Measurements from ENCODE around the gene MPP2. TPM values are rescaled to one million over a fixed set of nuclear protein-coding genes. Genes with fewer than 3 reads are reported as not detected.
A peak's percentile ranks its signal among the peaks of the same experiment; 100 is the strongest.
"Not testable (repeated sequence)": the region's sequence is repeated elsewhere in the genome, so short reads cannot be mapped to it uniquely, and the experiment has no call there.

MPP2 gene
- total RNA-seq, 1 donor from 2014 or later: 3.0 TPM

DNA sequence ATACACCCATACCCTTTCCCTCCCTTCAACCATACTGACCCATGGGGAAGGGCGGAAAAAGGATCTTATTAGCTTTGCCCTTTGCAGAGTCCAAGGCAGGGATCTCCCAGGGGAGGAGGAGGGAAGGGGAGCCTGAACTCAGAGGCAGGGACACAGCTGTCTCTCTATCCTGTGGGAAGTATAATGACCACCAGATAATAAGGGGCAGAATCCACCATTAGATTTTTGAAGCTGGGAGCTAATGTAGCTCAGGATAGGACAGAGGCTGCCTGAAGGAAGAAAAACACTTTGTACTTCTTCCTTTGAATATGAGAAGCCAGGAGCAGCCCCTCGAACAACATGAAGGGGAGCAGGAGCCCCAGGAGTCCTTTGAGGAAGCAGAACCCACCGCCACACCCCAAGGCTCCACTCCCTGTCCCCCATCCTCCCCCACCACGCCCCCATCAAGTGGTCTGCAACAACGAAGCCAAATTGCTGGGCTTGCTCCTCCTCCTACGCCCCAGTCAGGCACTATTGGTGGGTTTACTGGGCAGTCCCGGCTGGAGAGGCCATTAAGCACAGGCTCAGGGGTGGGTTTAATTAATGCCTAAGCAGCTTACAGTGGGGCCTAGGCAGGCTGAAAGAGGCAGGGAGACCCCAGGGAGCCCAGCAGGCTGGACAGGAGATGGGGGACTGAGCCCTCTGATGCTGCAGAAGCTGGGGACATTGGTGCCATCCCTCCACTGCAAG lies 5.3 kb downstream of the MPP2 start:
- DNase-seq: no peak

DNA sequence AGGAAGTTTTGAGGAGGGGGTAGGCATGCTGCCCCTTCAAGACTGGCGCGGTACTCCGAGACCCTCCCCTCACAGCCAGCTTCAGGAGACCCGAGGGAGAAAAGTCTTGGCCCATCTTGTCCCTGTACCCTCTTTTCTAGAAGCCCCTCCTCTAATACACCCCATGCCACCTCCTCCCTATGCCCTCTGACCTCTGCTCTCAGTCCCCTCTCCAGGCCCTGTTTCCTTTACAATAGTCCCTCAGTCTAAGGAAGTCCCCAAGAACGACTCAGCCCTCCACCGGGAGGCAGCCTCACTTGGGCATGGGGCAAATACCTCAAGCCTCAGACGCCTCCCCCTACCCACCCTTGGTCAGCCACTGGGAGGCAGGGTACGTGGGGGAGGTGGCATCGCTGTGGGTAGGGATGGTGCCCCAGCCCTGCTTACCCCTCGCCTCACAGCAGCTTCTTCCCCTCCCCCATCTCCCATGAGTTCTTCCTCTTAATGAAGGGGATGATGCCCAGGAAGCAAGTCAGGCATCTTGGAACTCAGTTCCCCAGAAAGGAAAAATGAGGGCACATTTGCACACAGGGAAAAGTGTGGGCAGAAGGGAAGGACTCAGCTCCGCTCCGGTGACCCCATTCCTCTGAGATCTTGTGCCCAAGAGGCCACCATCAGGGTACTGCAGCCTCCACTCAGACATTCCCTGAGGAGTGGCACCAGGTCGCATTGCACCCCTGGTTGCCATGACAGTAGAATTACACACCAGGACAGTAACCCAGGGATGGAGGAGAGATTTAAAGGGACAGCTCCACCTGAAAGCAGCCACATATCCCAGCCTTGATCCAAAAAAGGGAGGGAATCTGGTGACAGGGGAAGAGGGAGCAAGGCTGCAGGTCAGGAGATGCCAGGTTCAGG lies 6.2 kb downstream of the MPP2 start:
- no peak for DNase-seq

DNA sequence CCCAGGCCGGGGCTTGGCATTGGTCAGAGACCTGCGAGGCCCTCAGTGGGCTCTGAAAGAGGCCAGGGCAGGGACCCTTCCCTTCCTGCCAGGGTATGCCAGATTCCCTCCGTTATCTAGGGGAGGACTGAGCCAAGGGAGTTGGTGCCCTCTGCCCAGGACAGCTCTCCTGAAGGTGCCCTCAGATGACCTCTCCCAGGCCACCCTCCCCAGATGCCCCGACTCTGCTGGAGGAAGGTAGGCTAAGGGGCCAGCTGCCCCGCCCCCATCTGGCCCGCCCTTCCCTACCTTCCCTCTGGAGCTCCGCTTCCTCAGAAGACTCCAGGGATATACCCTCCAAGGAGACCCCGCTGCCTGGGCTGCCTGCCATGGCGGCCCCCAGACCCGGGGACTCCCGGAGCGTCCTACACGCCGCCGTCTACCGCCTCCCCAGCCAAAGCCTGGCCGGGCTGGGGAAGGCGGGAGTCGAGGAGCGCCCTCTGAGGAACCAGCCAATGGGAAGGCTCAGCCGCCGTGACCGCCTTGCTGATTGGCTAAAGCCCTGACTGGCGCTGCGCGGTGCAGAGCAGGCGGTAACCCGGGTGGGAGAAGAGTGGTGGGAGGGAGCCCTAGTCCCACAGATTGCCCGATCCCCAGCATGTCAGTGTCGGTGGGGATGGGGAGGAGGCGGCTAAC lies 7.0 kb downstream of the MPP2 start:
- peak; percentile 63 for DNase-seq

DNA sequence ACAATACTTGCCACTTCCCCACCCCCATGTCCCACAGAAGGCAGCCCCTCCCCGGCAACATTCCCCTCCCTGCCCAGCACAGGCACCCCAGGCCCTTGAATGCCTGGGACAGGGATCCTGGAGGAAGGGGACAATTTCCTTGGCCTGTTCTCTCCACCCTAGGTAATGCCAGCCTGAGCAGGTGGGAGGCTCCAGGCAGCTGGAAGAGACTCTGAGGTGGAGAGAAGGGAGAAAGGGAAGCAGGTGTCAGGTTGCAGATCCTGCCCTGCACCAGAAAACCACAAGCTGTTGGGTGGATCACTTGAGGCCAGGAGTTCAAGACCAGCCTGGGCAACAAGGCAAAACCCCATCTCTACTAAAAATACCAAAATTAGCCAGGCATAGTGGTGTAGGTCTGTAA lies 8.9 kb downstream of the MPP2 start:
- no peak for DNase-seq

DNA sequence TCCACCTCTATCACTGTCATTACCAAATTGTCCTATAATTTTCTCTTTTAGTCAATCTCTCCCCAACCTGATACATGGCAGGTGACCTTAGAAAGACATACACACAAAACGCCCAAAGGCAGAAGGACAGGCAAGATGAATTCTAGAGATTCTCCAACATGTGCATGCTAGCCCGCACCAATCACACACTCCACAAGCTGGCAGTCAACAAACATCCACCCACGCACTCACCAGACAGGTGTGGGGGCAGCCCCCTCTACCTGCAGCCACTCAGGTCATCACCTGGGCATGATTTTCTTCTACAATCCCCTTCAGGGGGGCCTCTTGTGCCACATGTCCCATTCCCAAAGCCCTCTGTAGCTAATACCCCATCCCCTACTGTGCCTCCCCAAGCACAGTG lies 9.5 kb downstream of the MPP2 start:
- no peak for DNase-seq

DNA sequence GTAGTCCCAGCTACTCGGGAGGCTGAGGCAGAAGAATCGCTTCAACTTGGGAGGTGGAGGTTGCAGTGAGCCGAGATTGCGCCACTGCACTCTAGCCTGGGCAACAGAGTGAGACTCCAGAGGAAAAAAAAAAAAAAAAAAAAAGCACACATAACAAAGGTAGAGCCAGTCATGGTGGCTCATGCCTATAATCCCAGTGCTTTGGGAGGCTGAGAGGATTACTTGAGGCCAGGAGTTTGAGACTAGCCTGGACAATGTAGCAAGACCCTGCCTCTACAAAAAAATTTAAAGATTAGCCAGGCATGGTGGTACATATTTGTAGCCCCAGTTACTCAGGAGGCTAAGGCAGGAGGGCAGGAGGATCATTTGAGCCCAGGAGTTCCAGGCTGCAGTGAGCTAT lies 12.8 kb downstream of the MPP2 start:
- not testable (repeated sequence) for DNase-seq

DNA sequence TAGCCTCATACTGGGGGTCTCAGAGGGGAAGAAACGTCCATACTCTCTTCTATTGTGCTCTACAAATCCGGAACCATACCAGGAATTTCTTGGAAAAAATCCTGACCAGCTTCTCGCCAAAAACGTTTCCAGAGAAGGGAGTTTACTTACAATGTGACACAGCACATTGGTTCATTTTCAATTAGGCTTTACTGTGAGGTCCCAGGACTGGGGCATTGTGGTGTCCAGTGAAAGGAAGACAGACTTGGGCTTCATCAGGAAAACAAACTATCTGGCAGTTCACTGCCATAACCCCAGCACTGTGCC lies 14.7 kb downstream of the MPP2 start:
- peak; percentile 15 for DNase-seq

DNA sequence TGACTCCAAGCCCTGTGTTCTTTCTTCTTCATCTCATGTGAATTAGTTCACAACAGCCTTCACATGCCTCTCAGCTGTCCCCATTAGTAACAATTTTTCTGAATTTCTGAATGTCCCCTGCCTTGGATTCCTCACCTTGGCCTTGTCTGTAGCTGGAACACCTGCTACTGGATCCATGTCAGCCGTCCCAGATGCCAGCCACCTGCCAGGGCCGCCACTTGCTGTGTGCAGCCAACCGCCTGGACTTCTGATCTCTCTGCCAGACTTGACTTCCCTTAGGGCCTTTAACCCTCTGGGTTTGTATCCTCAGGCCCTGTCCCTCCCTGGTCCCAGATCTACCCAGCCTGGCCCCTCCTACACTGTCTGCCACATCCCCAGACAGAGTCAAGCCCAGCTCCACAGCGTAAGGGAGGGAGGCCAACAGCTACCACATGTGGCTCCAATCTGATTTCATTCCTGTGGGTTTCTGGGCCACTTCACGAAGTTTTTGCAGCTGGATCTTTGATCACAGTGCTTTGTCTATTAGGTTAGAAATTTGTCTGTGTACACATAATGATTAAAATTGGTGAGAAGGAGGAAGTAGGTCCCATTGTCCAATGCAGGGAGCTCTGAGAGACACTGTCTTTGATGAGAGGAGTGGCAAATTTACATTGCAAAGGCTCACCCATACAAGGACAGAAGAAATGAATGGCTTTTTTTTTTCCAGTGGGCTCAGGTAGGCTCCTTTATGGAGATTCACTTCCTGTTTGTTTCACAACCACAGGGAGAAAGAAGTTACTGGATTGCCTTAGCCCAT lies 15.3 kb downstream of the MPP2 start:
- peak; percentile 63 for DNase-seq

DNA sequence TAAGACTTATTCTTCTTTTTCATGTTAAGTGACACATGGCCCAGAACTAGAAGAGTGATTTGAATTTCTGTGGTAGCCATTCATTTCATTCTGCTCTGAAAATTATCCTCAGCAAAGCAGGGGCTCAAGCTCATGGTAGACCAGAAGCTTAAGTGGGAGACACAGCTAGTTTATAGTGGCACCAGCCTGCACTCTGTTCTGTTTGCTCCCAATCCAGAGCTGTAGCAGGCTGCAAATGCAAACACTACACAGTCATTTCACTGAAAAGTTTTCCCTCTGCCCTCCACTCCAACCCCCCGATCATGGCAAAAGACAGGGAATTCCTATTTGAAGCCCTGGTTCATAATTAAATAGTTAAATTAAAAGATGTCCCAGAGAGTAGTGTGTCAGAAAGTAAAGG lies 17.1 kb downstream of the MPP2 start:
- no peak for DNase-seq

DNA sequence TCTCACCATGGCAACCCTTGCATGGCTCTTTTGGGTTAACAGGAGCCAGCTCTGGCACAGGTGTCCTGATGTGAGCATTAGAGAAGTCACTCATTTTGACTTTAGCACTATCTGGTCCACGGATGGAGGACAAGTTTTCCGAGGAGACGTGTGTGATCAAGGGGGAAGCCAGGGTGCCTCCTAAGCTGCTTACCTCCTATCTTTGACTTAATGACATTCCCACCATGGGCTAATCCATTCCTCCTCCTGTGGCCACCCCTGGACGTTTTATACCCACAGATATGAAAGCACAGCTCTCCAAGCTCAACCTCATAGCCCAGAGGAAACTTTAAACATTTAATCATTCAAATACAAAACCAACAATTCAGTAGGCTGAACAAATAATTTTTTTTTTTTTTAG lies 18.8 kb downstream of the MPP2 start:
- no peak for DNase-seq

DNA sequence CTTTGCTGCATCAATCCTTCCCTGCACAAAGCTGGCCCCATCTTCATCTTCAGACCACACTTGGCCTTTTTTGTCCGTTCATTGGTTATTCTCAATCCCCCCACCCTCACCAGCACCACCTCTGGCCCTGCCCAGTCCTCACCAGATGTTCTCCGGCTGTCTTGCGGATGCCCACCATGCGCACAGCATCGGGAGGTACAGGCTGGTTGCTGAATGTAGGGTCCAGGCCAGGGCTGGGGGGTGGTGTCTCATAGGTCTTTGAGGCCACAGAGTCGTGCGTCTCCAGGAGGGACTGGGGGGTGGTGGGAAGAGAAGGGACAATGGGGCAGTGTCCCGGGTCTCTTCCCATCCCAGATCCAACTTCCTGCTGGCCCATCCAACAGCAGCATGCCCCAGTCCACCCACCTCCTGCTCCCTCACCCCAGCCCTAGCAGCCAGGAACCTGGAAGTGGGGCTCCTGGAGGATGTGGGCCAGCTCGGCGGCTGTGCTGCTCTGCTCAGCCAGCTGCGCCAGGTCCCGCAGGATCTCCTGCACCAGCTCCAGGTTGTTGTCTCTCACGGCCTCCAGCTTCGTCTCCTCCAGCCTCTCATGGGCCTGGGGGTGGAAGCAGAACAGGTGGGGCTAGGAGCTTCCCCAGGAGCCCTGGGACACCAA lies 24.4 kb downstream of the MPP2 start:
- DNase-seq: no peak

DNA sequence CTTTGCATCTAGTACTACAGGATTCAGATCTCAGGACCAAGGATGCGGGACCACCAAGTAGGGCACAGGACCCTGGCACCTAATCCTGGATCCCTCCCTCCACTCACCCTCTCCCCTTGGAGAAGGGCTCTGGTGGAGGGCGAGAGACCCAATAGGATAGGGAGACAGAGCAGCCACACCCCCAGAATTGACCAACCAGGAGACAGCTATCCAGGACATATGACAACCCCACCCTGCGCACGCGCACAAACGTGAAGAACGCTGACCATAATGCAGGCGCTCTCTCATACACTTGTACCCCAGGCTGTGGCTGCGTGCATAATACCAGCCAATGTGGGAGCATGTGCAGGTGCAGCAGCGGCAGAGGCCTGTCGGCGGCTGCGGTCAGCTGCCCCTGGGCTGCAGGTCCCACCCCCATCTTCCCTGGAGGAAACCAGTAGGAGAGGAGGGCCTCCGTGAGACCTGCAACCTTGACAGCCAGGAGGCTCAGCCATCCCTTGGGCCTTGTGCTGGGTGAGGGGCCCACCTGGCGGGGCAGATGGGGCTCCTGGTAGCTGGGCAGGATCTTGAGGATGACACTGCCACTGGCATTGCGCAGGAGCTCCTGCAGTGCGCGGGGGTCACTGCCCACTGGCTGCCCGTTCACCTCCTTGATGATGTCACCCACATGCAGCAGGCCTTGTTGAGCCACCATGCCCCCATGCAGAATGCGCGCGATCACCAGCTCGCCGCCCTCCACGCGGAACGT lies 25.4 kb downstream of the MPP2 start:
- no peak for DNase-seq

DNA sequence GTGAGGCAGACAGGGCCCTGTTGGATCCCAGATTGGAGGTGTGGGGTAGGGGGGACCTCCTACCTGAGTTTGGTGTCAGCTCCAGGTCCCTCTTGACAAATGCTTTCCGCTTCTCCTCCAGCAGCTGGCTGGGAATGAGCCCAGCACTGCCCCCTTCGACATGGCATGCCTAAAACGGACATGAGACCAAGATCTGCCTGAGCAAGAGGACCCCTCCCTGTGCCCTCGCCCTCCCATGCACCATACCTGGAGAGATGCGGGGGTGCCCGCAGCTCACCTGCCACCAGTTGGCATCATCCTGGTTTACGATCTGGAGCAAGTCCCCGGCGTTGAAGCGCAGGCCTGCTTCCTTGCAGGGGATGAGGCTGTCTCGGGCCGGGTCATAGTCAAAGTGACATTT lies 26.2 kb downstream of the MPP2 start:
- DNase-seq: no peak

DNA sequence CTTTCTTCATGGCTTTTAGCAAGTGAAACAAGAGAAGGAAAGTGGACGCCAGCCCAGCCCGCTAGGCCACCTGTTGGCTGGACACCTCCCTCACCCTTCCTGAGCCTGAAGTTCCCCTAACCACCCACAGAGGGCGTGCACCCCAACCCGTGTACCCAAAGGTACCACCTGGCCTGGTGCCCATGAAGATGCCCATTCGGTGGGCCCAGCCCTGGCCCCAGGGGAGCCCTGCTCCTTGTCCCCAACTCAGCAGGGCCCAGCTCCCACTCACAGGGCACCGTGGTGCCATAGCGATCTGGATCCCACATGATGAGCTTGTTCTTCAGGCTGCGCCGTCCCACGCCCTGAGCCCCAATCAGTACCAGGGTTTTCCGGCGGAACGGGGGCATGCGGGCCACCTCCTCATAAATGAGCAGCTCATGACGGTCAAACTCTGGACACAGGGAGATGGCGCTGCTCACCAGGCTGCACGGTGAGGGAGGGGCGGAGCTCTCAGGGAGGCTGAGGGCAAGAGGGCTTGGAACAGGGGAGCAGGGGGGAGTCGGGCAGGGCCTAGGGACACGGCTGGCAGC lies 26.8 kb downstream of the MPP2 start:
- no peak for DNase-seq

DNA sequence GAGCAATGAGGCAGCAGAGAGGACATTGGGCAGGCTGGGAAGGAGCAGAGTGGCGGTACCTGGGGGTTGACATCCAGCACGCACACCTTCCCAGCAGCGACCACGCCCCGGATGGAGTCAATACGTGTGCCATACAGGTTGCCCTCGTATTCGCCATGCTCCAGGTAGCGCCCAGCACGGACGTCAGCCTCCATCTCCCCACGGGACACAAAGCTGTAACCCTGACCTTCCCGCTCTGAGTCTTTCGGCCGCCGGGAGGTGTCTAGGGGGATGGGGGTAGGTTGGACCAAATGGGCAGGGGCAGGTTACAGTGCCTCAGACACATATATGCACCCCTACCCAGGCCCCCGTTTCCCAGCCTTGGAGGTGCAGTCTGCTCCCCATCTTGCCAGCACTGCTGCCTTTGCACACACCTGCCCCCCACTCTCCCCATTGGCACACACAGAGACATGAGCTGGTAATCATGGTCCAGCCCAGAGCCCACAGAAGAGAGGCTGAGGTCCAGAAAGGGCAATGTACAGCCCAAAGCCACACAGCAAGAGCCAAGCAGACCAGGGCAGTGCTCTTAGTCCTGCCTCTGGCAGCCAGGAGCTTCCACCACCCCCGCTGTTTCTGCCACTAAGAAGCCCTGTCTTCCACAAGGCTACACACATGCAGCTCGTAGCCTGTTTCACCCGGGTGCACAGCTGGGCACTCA lies 27.5 kb downstream of the MPP2 start:
- DNase-seq: no peak

DNA sequence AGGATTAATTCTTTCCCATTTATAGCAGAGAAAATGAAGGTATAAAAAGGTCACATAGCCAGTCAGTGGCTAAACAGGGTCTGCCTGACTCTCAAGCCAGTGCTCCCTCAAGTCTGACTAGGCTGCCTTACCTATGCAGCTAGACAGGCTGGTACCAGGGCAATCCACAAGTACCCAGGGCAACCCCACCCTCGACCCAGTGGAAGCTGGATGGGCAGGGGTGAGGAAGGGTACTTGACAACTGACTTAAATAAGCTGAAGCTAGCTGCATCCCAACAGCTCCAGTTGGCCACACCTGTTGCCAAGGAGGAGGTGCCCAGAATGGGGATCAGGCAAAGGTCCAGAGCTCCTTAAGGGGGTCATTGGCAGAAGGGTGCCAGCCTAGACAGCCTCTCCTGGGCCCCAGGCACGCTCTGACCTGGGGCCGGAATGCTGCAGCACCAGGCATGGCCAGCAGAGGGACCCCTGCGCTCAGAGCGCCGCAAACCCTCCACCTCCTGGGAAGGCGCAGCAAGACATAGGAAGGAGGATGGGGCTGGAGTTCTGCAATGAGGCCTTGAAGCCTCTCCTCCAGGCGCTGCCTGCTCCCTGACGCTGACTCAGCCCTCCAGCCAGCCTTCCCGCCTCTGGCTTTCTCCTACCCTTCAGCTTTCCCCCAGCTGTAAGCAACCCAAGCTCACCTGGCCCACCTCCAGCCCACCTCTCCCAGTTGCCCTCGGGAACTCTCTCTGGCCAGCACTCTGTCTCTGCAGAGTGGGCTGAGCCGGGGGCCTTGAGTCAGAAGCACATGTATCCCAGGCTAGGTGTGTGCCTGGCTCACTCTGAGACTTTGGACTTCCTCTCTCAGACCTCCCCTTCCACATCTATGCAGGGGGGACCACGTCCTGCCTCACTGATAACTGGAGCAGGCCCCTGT lies 28.8 kb downstream of the MPP2 start:
- DNase-seq: peak; percentile 61

DNA sequence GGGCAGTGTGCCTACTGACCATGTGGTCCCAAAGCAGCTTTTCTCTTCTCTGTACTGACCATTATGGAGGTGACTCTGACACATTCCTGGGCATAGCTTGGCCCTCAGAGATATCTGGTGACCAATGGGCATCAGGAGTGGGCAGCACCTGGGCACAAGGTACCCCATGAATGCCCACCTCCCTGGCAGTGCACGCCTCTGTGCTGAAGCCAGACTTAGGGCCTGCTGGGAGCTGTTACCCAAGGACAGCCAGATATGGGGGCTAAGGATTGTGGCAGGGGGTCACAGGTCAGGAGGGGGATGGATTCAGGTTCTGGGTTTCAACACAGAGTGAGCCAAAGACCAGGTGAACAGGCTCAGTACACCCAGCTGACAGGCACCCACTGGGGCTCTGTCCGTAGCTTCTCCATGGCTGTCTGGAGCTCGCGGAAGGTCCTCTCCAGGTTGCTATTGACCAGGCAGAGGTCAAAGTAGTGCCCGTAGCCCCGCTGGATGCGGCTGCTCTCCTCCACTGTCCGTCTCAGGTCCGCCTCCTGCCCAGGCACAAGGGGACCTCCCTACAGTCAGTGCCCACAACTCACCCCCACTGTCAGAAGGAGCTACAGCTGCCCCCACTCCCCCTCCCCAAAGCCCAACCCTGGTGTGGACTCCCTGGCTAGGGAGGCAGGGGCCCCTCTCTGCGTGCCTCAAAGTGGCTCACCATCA lies 29.7 kb downstream of the MPP2 start:
- no peak for DNase-seq

DNA sequence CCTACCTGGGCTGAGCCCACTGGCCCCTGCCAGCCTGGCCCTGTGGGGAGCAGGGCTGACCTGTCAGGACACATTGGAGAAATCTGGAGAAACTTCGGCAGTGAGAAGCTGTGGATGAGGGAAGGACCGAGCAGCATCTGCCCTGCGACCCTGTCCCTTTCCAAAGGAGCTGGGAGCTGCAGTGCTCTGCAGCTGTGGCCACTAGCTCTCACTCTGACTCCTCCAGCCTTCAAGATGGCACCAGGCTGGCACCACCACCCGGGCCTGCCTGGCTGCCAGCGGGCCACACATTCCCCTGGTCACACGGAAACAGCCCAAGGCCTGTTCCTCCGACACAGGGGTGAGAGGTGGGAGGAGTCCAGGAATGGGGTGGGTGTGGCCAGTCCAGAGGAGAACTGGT lies 30.3 kb downstream of the MPP2 start:
- DNase-seq: no peak
